Measurements from ENCODE around the gene PDZD8. TPM values are rescaled to one million over a fixed set of nuclear protein-coding genes. Genes with fewer than 3 reads are reported as not detected.
A peak's percentile ranks its signal among the peaks of the same experiment; 100 is the strongest.

PDZD8 gene
- 13.7 TPM for polyA plus RNA-seq (2013, experiment 1 of 2)
- 14.1 TPM for polyA plus RNA-seq (2013, experiment 2 of 2)

DNA sequence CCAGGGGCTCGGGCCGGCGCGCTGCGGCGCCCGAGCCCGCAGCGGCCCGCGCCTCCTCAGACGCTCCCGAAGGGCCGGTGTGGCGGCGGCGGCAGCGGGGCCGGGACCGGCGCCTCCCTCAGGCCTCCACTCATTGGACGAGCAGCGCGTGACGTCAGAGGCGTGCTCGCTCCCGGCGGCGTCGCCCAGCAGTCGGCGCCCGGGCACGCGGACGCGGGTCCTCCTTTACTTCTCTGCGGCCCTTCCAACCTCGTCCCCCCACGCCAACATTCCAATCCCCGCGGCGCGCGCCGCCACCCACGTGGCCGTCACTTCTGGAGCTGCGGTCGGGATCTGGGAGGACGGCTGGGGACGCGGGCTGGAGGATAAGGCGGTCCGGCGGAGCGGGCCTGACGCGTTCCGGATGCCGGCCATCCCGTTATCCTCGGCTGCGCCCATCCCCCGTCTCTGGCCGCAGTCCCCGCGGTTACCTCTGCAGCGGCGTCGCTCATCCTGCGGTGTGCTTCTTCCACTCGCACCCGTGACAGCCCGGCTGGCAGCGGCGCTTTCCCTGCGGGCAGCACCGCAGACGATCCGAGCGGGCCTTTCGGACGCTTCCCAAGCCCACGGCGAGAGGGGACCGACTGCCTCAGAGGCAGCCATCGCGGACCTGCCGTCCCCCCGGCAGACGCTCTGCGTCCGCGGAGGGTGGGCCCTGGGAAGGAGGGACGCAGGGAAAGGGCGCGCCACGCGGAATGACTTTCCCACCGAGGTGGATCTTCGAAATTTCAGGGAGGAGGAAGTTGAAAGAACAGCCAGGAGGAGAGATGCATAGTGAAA, at the start of gene PDZD8:
TSS of gene PDZD8 (minus strand) at position 81 of the 819 bp plus-strand sequence. CDS start 213 bp downstream, outside the sequence.
- peaks cover 18 to 25% of the 10 kb centered on the region in 2 experiments for H3K27me3 ChIP-seq (ENCODE audit: control insufficient read depth in 1 of 2, insufficient read depth in 1 of 2, low read length in 2 of 2)
- H2AK5ac ChIP-seq (ENCODE audit: low read length, severe bottlenecking) = no peak within 1 kb of the TSS
- peaks cover 3% of the 10 kb centered on the region for H3K9me3 ChIP-seq (ENCODE audit: control insufficient read depth, low read length)
- peak within 1 kb of the TSS; percentile 92 for H2AFZ ChIP-seq (ENCODE audit: low read depth, low read length)
- peak within 1 kb of the TSS; percentile 96 for H3K4me2 ChIP-seq (ENCODE audit: low read length, poor library complexity, severe bottlenecking)
- H3K4me3 ChIP-seq (ENCODE audit: insufficient read depth in 1 of 2, low read depth in 1 of 2, low read length in 2 of 2) = peak within 1 kb of the TSS; percentile 78 to 98
- no peaks in the 10 kb centered on the region for H3K36me3 ChIP-seq (ENCODE audit: control insufficient read depth in 1 of 2, insufficient read depth in 2 of 2, low read depth in 1 of 2, low read length in 2 of 2)
- H4K91ac ChIP-seq (ENCODE audit: low read length) = peak within 1 kb of the TSS; percentile 48
- H3K27ac ChIP-seq (ENCODE audit: low read length, poor library complexity, severe bottlenecking) = peak within 1 kb of the TSS; percentile 26
- peak within 1 kb of the TSS; percentile 82 for H2BK5ac ChIP-seq (ENCODE audit: low read depth, low read length, poor library complexity, severe bottlenecking)
- DNase-seq = peak; percentile 94
- under 1% methylated on average over 75 of the region's 103 CpGs for WGBS
- H2BK12ac ChIP-seq (ENCODE audit: low read length in 2 of 2) = peak within 1 kb of the TSS in 1 of 2 experiments; percentile 75
- peak within 1 kb of the TSS; percentile 77 for H2BK15ac ChIP-seq (ENCODE audit: low read depth, poor library complexity, severe bottlenecking)
- peak within 1 kb of the TSS; percentile 92 for H3K9ac ChIP-seq (ENCODE audit: low read length)
- H4K8ac ChIP-seq (ENCODE audit: low read length) = peak within 1 kb of the TSS; percentile 65
- H3K23ac ChIP-seq (ENCODE audit: low read length in 2 of 2) = peak within 1 kb of the TSS in 1 of 2 experiments; percentile 66
- H3K14ac ChIP-seq (ENCODE audit: low read length in 2 of 2) = peak within 1 kb of the TSS in 1 of 2 experiments; percentile 89
- peak within 1 kb of the TSS; percentile 65 for H2BK120ac ChIP-seq (ENCODE audit: low read depth, low read length)
- H3K4ac ChIP-seq (ENCODE audit: low read depth in 1 of 2, low read length in 2 of 2) = peak within 1 kb of the TSS; percentile 41 to 62
- H3K18ac ChIP-seq (ENCODE audit: low read depth in 1 of 2, low read length in 2 of 2) = peak within 1 kb of the TSS; percentile 85 to 95
- no peaks in the 10 kb centered on the region for H3K79me1 ChIP-seq (replicated peaks; ENCODE audit: low read length, poor library complexity, severe bottlenecking)
- H3K4me1 ChIP-seq (ENCODE audit: control insufficient read depth, insufficient read depth, low read depth, low read length) = peaks cover 11% of the 10 kb centered on the region

DNA sequence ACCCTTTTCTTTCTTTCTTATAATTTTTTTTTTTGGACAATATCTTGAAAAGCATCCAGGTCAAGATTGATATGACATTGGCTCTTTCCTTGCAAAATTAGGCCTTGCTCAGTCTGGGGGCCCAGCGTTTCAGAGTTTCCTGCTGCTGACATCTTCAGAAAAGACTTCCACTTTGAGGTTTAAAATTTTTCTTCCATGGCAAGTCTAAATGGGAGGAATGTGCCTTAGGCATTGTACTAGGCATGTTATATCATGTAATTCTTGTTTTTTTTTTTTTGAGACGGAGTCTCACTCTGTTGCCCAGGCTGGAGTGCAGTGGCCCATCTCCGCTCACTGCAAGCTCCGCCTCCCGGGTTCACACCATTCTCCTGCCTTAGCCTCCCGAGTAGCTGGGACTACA, 48.9 kb upstream of the PDZD8 start:
- H4K91ac ChIP-seq (ENCODE audit: low read length) = no peak overlapping the region
- H2BK5ac ChIP-seq (ENCODE audit: low read depth, low read length, poor library complexity, severe bottlenecking) = no peak overlapping the region
- no peak overlapping the region for H3K18ac ChIP-seq (ENCODE audit: low read depth in 1 of 2, low read length in 2 of 2)
- H2AFZ ChIP-seq (ENCODE audit: low read depth, low read length) = no peak overlapping the region
- H3K27ac ChIP-seq (ENCODE audit: low read length, poor library complexity, severe bottlenecking) = no peak overlapping the region
- H3K4ac ChIP-seq (ENCODE audit: low read depth in 1 of 2, low read length in 2 of 2) = no peak overlapping the region
- no peaks in the 10 kb centered on the region for H3K9me3 ChIP-seq (ENCODE audit: control insufficient read depth, low read length)
- H3K4me2 ChIP-seq (ENCODE audit: low read length, poor library complexity, severe bottlenecking) = no peak overlapping the region
- no peak overlapping the region for H2BK12ac ChIP-seq (ENCODE audit: low read length in 2 of 2)
- no peak overlapping the region for H2BK120ac ChIP-seq (ENCODE audit: low read depth, low read length)
- H3K23ac ChIP-seq (ENCODE audit: low read length in 2 of 2) = no peak overlapping the region
- H4K8ac ChIP-seq (ENCODE audit: low read length) = no peak overlapping the region
- H2AK5ac ChIP-seq (ENCODE audit: low read length, severe bottlenecking) = no peak overlapping the region
- no peaks in the 10 kb centered on the region for H3K79me1 ChIP-seq (replicated peaks; ENCODE audit: low read length, poor library complexity, severe bottlenecking)
- no peaks in the 10 kb centered on the region for H3K36me3 ChIP-seq (ENCODE audit: control insufficient read depth in 1 of 2, insufficient read depth in 2 of 2, low read depth in 1 of 2, low read length in 2 of 2)
- no peak overlapping the region for H3K4me3 ChIP-seq (ENCODE audit: insufficient read depth in 1 of 2, low read depth in 1 of 2, low read length in 2 of 2)
- H3K9ac ChIP-seq (ENCODE audit: low read length) = no peak overlapping the region
- DNase-seq = no peak
- peaks cover 8 to 15% of the 10 kb centered on the region in 2 experiments for H3K27me3 ChIP-seq (ENCODE audit: control insufficient read depth in 1 of 2, insufficient read depth in 1 of 2, low read length in 2 of 2)
- H3K4me1 ChIP-seq (ENCODE audit: control insufficient read depth, insufficient read depth, low read depth, low read length) = peaks cover 2% of the 10 kb centered on the region
- 81% methylated on average over 6 of the region's 6 CpGs for WGBS
- no peak overlapping the region for H2BK15ac ChIP-seq (ENCODE audit: low read depth, poor library complexity, severe bottlenecking)
- no peak overlapping the region for H3K14ac ChIP-seq (ENCODE audit: low read length in 2 of 2)

DNA sequence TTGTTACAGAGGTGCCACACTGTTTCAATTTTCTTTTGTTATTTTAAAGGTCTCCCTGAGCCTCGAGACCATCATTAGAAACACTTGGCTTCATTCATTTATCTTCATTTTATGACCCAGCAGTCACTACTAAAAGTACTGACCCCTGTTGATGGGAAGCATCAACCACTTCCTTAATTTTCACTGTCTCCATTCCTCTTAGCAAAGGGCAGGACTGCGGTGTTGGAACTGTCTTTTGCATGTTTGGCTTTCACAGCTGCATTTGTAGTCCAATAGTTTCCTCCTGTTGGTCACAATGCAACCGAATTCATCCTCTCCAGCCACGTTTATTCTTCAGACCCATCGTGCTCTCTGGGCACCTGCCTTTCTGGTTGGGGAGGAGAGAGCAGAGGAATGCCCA, 46.7 kb upstream of the PDZD8 start:
- H3K27ac ChIP-seq (ENCODE audit: low read length, poor library complexity, severe bottlenecking) = no peak overlapping the region
- H3K27me3 ChIP-seq (ENCODE audit: control insufficient read depth in 1 of 2, insufficient read depth in 1 of 2, low read length in 2 of 2) = peaks cover 6 to 15% of the 10 kb centered on the region in 2 experiments
- no peak overlapping the region for H3K4ac ChIP-seq (ENCODE audit: low read depth in 1 of 2, low read length in 2 of 2)
- H4K8ac ChIP-seq (ENCODE audit: low read length) = no peak overlapping the region
- H3K79me1 ChIP-seq (replicated peaks; ENCODE audit: low read length, poor library complexity, severe bottlenecking) = no peaks in the 10 kb centered on the region
- DNase-seq = no peak
- no peak overlapping the region for H2BK120ac ChIP-seq (ENCODE audit: low read depth, low read length)
- H2BK5ac ChIP-seq (ENCODE audit: low read depth, low read length, poor library complexity, severe bottlenecking) = no peak overlapping the region
- peaks cover 2% of the 10 kb centered on the region for H3K4me1 ChIP-seq (ENCODE audit: control insufficient read depth, insufficient read depth, low read depth, low read length)
- no peak overlapping the region for H3K18ac ChIP-seq (ENCODE audit: low read depth in 1 of 2, low read length in 2 of 2)
- no peak overlapping the region for H3K23ac ChIP-seq (ENCODE audit: low read length in 2 of 2)
- H2BK15ac ChIP-seq (ENCODE audit: low read depth, poor library complexity, severe bottlenecking) = no peak overlapping the region
- H3K4me2 ChIP-seq (ENCODE audit: low read length, poor library complexity, severe bottlenecking) = no peak overlapping the region
- no peaks in the 10 kb centered on the region for H3K9me3 ChIP-seq (ENCODE audit: control insufficient read depth, low read length)
- no peak overlapping the region for H2BK12ac ChIP-seq (ENCODE audit: low read length in 2 of 2)
- no peaks in the 10 kb centered on the region for H3K36me3 ChIP-seq (ENCODE audit: control insufficient read depth in 1 of 2, insufficient read depth in 2 of 2, low read depth in 1 of 2, low read length in 2 of 2)
- no peak overlapping the region for H3K9ac ChIP-seq (ENCODE audit: low read length)
- H3K14ac ChIP-seq (ENCODE audit: low read length in 2 of 2) = no peak overlapping the region
- no peak overlapping the region for H3K4me3 ChIP-seq (ENCODE audit: insufficient read depth in 1 of 2, low read depth in 1 of 2, low read length in 2 of 2)
- no peak overlapping the region for H2AFZ ChIP-seq (ENCODE audit: low read depth, low read length)
- 82% methylated on average over 5 of the region's 5 CpGs for WGBS
- no peak overlapping the region for H4K91ac ChIP-seq (ENCODE audit: low read length)
- no peak overlapping the region for H2AK5ac ChIP-seq (ENCODE audit: low read length, severe bottlenecking)

DNA sequence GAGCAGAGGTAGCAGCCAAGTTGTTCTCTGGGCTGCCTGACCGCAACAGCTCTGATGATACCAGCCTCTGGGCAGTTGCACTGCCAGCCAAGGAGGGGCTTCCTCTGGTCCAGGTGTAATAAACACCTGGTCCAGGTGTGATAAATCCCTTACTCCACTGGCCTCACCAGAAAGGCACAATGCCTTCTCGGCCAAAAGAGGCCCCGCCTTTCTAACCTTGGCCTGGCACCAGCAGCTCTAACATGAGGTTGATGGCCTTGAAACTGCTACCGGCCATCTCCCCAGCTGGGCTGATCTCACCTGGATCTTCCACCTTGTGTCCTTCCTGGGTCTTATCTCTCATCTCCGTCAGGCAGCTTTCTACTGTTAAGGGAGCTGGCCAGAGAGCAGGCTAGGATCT, 45.5 kb upstream of the PDZD8 start:
- H3K4ac ChIP-seq (ENCODE audit: low read depth in 1 of 2, low read length in 2 of 2) = no peak overlapping the region
- no peak overlapping the region for H3K9ac ChIP-seq (ENCODE audit: low read length)
- H2BK5ac ChIP-seq (ENCODE audit: low read depth, low read length, poor library complexity, severe bottlenecking) = no peak overlapping the region
- no peak overlapping the region for H4K91ac ChIP-seq (ENCODE audit: low read length)
- H4K8ac ChIP-seq (ENCODE audit: low read length) = no peak overlapping the region
- no peaks in the 10 kb centered on the region for H3K9me3 ChIP-seq (ENCODE audit: control insufficient read depth, low read length)
- H2BK120ac ChIP-seq (ENCODE audit: low read depth, low read length) = no peak overlapping the region
- no peak overlapping the region for H3K18ac ChIP-seq (ENCODE audit: low read depth in 1 of 2, low read length in 2 of 2)
- DNase-seq = no peak
- H3K4me3 ChIP-seq (ENCODE audit: insufficient read depth in 1 of 2, low read depth in 1 of 2, low read length in 2 of 2) = no peak overlapping the region
- no peak overlapping the region for H2AFZ ChIP-seq (ENCODE audit: low read depth, low read length)
- no peak overlapping the region for H3K23ac ChIP-seq (ENCODE audit: low read length in 2 of 2)
- H3K4me2 ChIP-seq (ENCODE audit: low read length, poor library complexity, severe bottlenecking) = no peak overlapping the region
- WGBS = 84% methylated on average over 5 of the region's 5 CpGs
- no peak overlapping the region for H2BK15ac ChIP-seq (ENCODE audit: low read depth, poor library complexity, severe bottlenecking)
- no peaks in the 10 kb centered on the region for H3K4me1 ChIP-seq (ENCODE audit: control insufficient read depth, insufficient read depth, low read depth, low read length)
- no peaks in the 10 kb centered on the region for H3K36me3 ChIP-seq (ENCODE audit: control insufficient read depth in 1 of 2, insufficient read depth in 2 of 2, low read depth in 1 of 2, low read length in 2 of 2)
- H2BK12ac ChIP-seq (ENCODE audit: low read length in 2 of 2) = no peak overlapping the region
- H3K27me3 ChIP-seq (ENCODE audit: control insufficient read depth in 1 of 2, insufficient read depth in 1 of 2, low read length in 2 of 2) = peaks cover 6 to 15% of the 10 kb centered on the region in 2 experiments
- H2AK5ac ChIP-seq (ENCODE audit: low read length, severe bottlenecking) = no peak overlapping the region
- H3K79me1 ChIP-seq (replicated peaks; ENCODE audit: low read length, poor library complexity, severe bottlenecking) = no peaks in the 10 kb centered on the region
- H3K27ac ChIP-seq (ENCODE audit: low read length, poor library complexity, severe bottlenecking) = no peak overlapping the region
- no peak overlapping the region for H3K14ac ChIP-seq (ENCODE audit: low read length in 2 of 2)

Measured in mesenchymal stem cell (in vitro differentiated cells and primary cell).